Measurements from ENCODE around the gene EPS8L2. TPM values are rescaled to one million over a fixed set of nuclear protein-coding genes. Genes with fewer than 3 reads are reported as not detected.
"Not testable (repeated sequence)": the region's sequence is repeated elsewhere in the genome, so short reads cannot be mapped to it uniquely, and the experiment has no call there.

Gene EPS8L2
- total and polyA plus RNA-seq, 10 donors: 4.2 to 14.7 (median 7.3) TPM

DNA sequence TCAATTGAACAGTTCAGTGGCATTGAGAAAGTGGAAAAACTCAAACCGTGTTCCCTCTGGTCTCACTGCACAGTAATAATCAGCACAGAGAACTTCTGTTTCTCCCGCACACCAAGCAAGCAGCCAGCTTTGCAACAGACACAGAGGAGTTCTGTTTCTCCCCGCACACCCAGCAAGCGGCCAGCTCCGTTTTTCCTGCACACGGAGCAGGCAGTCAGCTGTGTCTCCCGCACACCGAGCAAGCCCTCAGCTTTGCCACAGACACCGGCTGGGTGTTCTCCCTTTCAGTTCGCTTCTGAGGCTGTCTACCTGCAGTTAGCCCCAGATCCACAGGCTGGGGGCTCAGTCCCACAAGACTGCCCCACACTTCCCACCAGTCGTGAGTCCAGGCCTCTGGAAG lies 31.3 kb downstream of the EPS8L2 start:
- no peaks in the 10 kb centered on the region for H3K36me3 ChIP-seq
- H3K27ac ChIP-seq: peak overlapping the region in 3 of 8 donors; percentile 10 to 47 (median 26)
- H3K27me3 ChIP-seq (replicated peaks in 1 of 7): peaks cover 0 to 18% (median 0%) of the 10 kb centered on the region in 7 donors
- DNase-seq: no peak
- TF ChIP-seq CTCF (IDR thresholded peaks at IDR 0.05 in 8 of 11, conservative IDR thresholded peaks at IDR 0.05 in 3 of 11) (no peak), POLR2AphosphoS5 (IDR thresholded peaks at IDR 0.05) (no peak), POLR2A (IDR thresholded peaks at IDR 0.05) (no peak)
- intact Hi-C loops (cut with DNase I; ENCODE audit: low total_unique reads): no loop called here
- H3K9me3 ChIP-seq: no peaks in the 10 kb centered on the region
- H3K4me1 ChIP-seq: peaks cover 0 to 16% (median 12%) of the 10 kb centered on the region in 6 donors
- H3K4me3 ChIP-seq: peak overlapping the region in 1 of 8 donors; percentile 36
- 5 to 29% (median 17%) methylated on average over 11 of the region's 11 CpGs for WGBS, 5 donors

GRCh38 chr11:737899-738298 lies 31.9 kb downstream of the EPS8L2 start:
- DNase-seq; H3K36me3 ChIP-seq; H3K9me3 ChIP-seq; intact Hi-C loops (cut with DNase I; ENCODE audit: low total_unique reads): not testable (repeated sequence)
- WGBS, 5 donors: 10 to 35% (median 22%) methylated on average over 8 to 10 of the region's 10 CpGs
- Histone ChIP-seq H3K27me3 (replicated peaks in 1 of 7) (peaks cover 0 to 18% (median 0%) of the 10 kb centered on the region in 7 donors), H3K4me3 (peak overlapping the region in 1 of 8 donors; percentile 36), H3K27ac (peak overlapping the region in 2 of 8 donors; percentile 10 to 47), H3K4me1 (peaks cover 0 to 16% (median 12%) of the 10 kb centered on the region in 6 donors)

GRCh38 chr11:742156-742546 lies 36.1 kb downstream of the EPS8L2 start:
- H3K27me3 ChIP-seq (replicated peaks in 1 of 7): peaks cover 0 to 13% (median 0%) of the 10 kb centered on the region in 7 donors
- no peak for TF ChIP-seq POLR2AphosphoS5 (IDR thresholded peaks at IDR 0.05)
- intact Hi-C loops (cut with DNase I; ENCODE audit: low total_unique reads): no loop called here
- H3K36me3 ChIP-seq: no peaks in the 10 kb centered on the region
- peaks cover 4 to 35% (median 20%) of the 10 kb centered on the region in 6 donors for H3K4me1 ChIP-seq
- WGBS, 5 donors: 86 to 95% (median 90%) methylated on average over 3 of the region's 3 CpGs
- no peak overlapping the region for H3K4me3 ChIP-seq
- no peak overlapping the region for H3K27ac ChIP-seq
- H3K9me3 ChIP-seq: no peaks in the 10 kb centered on the region
- DNase-seq: no peak

DNA sequence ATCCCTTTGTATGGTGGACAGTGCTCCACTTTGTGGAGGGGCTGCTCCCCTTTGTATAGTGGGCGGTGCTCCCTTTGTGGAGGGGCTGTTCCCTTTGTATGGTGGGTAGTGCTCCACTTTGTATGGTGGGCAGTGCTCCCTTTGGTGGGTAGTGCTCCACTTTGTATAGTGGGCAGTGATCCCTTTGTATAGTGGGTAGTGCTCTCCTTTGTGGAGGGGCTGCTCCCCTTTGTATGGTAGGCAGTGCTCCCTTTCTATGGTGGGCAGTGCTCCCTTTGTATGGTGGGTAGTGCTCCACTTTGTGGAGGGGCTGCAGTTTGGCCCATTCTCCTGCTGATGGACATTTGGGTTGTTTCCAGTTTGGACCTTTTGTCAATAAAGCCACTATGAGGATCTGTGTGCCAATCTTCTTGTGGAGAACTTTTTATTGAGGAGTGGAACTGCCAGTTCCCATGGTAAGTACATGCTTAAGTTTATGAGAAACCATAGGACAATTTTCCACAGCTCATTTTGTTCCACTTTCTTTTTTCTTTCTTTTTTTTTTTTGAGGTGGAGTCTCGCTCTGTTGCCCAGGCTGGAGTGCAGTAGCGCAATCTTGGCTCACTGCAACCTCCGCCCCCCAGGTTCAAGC lies 36.7 kb downstream of the EPS8L2 start:
- intact Hi-C loops (cut with DNase I; ENCODE audit: low total_unique reads): no loop called here
- Histone ChIP-seq H3K27me3 (replicated peaks in 1 of 7) (peaks cover 0 to 12% (median 0%) of the 10 kb centered on the region in 7 donors), H3K27ac (no peak overlapping the region), H3K9me3 (no peaks in the 10 kb centered on the region), H3K4me1 (peaks cover 4 to 32% (median 14%) of the 10 kb centered on the region in 6 donors), H3K4me3 (no peak overlapping the region), H3K36me3 (no peaks in the 10 kb centered on the region)
- 87 to 97% (median 90%) methylated on average over 4 of the region's 4 CpGs for WGBS, 5 donors
- TF ChIP-seq POLR2A (IDR thresholded peaks at IDR 0.05) (no peak), POLR2AphosphoS5 (IDR thresholded peaks at IDR 0.05) (no peak), CTCF (IDR thresholded peaks at IDR 0.05 in 8 of 11, conservative IDR thresholded peaks at IDR 0.05 in 3 of 11) (no peak)
- DNase-seq: no peak

- no peaks in the 10 kb centered on the region for H3K27me3 ChIP-seq (replicated peaks in 1 of 7)
- DNase-seq: no peak
- intact Hi-C loops (cut with DNase I; ENCODE audit: low total_unique reads): no loop called here
- no peak overlapping the region for H3K4me3 ChIP-seq
- H3K4me1 ChIP-seq: peaks cover 21 to 51% (median 36%) of the 10 kb centered on the region in 6 donors
- no peaks in the 10 kb centered on the region for H3K9me3 ChIP-seq
- H3K36me3 ChIP-seq: peaks cover 0 to 4% (median 0%) of the 10 kb centered on the region in 6 donors
- 9 to 23% (median 17%) methylated on average over 1 of the region's 1 CpG for WGBS, 5 donors
- peak overlapping the region in 3 of 8 donors; percentile 26 to 99 (median 97) for H3K27ac ChIP-seq
- TF ChIP-seq CTCF (IDR thresholded peaks at IDR 0.05 in 8 of 11, conservative IDR thresholded peaks at IDR 0.05 in 3 of 11) (no peak), POLR2A (IDR thresholded peaks at IDR 0.05) (no peak)
Measured at GRCh38 chr11:745428-745827, 39.4 kb downstream of the EPS8L2 start.

Measured in spleen (tissue), 11 donors.